ENCODE results near the gene COX19. TPM values are rescaled to one million over a fixed set of nuclear protein-coding genes. Genes with fewer than 3 reads are reported as not detected.
"Not testable (repeated sequence)": the region's sequence is repeated elsewhere in the genome, so short reads cannot be mapped to it uniquely, and the experiment has no call there.

Gene COX19
- total RNA-seq, 1 donor from 2014 or later: 5.4 TPM

DNA sequence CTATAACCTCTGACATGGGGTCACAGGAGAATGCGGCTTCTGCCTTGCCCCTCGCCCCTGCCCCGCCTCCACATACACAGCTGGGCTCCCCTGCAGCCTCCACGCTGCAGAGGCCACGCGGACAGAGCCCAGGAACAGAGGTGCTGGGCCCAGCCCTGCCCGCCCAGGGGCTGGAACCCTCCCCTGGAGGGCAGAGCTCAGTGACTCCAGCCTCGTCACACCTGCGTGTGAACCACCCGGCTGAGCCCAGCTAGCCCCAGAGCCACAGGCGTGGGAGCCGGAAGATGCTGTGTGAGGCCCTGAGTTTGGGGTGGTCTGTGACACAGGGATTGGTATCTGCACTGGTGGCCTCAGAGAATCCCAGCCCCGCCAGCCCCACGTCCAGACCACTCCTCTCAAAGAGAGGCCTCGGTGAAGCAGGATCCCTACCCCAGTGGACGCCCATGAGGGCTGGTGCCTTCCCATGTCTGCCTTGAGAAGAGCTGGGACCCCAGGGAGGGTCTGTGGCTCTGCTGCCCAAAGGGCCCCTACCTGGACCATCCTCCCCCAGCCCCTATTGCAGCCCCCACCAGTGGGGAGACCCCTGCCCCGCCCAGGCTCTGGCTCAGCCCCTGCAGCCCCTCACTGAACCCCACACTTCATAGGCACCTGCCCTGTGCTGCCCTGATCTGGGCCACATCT, 12.8 kb downstream of the COX19 start:
- no peak for DNase-seq (ENCODE audit: low read depth)
- H3K4me3 ChIP-seq (ENCODE audit: low read depth, low read length): no peak overlapping the region
- TF ChIP-seq CTCF (conservative IDR thresholded peaks at IDR 0.05; ENCODE audit: low read depth, low read length): no peak

GRCh38 chr7:961546-962400, 13.6 kb downstream of the COX19 start:
- TF ChIP-seq CTCF (conservative IDR thresholded peaks at IDR 0.05; ENCODE audit: low read depth, low read length): no peak

DNA sequence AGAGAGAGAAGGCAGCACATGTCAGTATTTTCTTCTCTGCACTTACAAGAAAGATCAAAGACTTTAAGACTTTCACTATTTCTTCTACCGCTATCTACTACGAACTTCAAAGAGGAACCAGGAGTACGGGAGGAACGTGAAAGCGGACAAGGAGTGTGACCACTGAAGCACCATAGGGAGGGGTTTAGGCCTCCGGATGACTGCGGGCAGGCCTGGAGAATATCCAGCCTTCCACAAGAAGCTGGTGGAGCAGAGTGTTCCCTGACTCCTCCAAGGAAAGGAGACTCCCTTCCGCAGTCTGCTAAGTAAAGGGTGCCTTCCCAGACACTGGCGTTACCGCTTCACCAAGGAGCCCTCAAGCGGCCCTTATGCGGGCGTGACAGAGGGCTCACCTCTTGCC, 14.4 kb downstream of the COX19 start:
- not testable (repeated sequence) for DNase-seq (ENCODE audit: low read depth); H3K4me3 ChIP-seq (ENCODE audit: low read depth, low read length)

More at GRCh38 chr7:961546-962400, 13.6 kb downstream of the COX19 start:
- H3K4me3 ChIP-seq (ENCODE audit: low read depth, low read length): no peak overlapping the region
- DNase-seq (ENCODE audit: low read depth): no peak

DNA sequence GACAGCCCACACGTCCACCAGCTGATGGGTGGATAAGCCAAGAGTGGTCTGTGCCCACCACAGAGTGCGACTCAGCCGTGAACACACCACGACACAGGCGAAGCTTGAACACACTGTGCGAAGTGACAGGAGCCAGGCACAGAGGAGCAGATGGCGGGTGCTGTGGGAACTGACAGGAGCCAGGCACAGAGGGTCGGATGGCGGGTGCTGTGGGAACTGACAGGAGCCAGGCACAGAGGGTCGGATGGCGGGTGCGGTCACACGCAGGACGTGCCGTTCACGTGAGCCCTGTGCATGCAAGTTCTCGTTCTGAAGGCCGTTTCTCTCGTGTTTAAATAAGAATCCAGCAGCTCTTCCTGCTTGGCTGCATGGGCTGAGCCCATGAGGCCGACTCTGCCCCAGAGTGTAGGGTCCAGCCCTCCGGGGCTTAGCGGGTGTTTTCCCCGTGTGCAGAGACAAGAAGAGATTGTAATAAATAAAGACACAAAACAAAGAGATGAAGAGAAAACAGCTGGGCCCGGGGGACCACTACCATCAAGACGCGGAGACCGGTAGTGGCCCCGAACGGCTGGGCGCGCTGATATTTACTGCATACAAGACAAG, 15.0 kb downstream of the COX19 start:
- no peak overlapping the region for H3K4me3 ChIP-seq (ENCODE audit: low read depth, low read length)
- no peak for TF ChIP-seq CTCF (conservative IDR thresholded peaks at IDR 0.05; ENCODE audit: low read depth, low read length)
- no peak for DNase-seq (ENCODE audit: low read depth)

- DNase-seq (ENCODE audit: low read depth); H3K4me3 ChIP-seq (ENCODE audit: low read depth, low read length): not testable (repeated sequence)
Measured at GRCh38 chr7:959740-960139, 15.6 kb downstream of the COX19 start.

- no peak overlapping the region for H3K4me3 ChIP-seq (ENCODE audit: low read depth, low read length)
- TF ChIP-seq CTCF (conservative IDR thresholded peaks at IDR 0.05; ENCODE audit: low read depth, low read length): no peak
- no peak for DNase-seq (ENCODE audit: low read depth)
Measured at GRCh38 chr7:959271-959670, 16.1 kb downstream of the COX19 start.

DNA sequence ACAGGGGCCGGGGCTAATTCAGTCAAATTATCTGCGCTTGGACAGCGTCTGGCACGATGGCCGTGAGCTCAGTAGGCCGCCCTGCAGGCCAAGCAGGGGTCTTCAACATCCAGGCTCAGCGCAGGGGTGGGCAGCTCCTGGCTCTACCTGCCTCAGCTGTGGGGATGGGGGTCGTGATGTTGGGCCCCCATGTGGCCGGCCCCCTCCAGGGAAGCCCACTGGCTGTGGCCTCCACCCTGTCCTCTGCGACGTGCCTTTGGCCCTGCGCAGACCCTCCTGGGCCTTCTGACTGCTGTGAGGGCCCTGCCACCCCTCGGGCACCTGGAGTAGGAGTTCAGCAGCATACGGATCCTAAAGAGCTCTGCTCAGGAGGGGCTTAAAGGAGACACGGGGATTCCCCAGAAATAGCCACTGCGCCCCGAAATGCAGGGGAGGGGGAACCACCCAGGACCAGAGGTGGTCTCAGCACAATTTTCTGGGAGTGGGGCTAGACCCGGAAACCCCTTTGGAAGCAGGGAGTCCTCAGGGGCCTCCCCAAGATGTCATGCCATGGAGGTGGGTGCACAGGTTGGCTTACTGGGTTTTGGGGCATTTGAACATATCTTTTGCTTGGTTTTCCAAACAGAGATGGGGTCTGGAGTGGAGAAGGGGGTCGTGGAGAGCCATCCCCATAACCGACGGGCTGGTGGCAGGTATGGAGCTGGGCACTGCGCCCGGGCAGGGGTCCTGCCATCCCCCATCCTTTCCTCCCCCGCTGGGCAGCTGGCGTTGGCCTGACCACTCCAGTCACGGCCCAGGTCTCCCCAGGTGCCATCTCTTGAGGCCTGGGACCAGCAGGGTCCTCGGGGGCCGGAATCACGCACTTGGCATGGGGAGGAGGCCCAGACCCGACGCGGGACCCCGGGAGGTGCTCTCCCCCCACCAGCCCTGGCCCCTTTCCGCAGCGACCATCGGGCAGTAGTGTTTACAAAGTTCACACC, 16.8 kb downstream of the COX19 start:
- no peak overlapping the region for H3K4me3 ChIP-seq (ENCODE audit: low read depth, low read length)
- DNase-seq (ENCODE audit: low read depth): no peak
- TF ChIP-seq CTCF (conservative IDR thresholded peaks at IDR 0.05; ENCODE audit: low read depth, low read length): no peak
